ENCODE data around the gene PAX2. TPM values are rescaled to one million over a fixed set of nuclear protein-coding genes. Genes with fewer than 3 reads are reported as not detected.

PAX2 gene
- total and polyA plus RNA-seq, 3 donors from 2014 or later: 1.1 to 3.7 (median 1.5) TPM

GRCh38 chr10:100875484-100876166 is 130.2 kb downstream of the PAX2 start:
- no peaks in the 10 kb centered on the region for H3K36me3 ChIP-seq (ENCODE audit: low read depth, missing control alignments)
- intact Hi-C loops (cut with DNase I; ENCODE audit: low total_unique reads): no loop called here
- no peak overlapping the region for H3K4me3 ChIP-seq
- DNase-seq: no peak
- no peak overlapping the region for H3K27ac ChIP-seq
- no peaks in the 10 kb centered on the region for H3K27me3 ChIP-seq
- 63 to 73% methylated on average over 5 of the region's 5 CpGs for WGBS, 2 donors
- H3K4me1 ChIP-seq: peaks cover 5% of the 10 kb centered on the region
- TF ChIP-seq POLR2A (IDR thresholded peaks at IDR 0.05) (no peak), CTCF (IDR thresholded peaks at IDR 0.05) (no peak)
- no peaks in the 10 kb centered on the region for H3K9me3 ChIP-seq

DNA sequence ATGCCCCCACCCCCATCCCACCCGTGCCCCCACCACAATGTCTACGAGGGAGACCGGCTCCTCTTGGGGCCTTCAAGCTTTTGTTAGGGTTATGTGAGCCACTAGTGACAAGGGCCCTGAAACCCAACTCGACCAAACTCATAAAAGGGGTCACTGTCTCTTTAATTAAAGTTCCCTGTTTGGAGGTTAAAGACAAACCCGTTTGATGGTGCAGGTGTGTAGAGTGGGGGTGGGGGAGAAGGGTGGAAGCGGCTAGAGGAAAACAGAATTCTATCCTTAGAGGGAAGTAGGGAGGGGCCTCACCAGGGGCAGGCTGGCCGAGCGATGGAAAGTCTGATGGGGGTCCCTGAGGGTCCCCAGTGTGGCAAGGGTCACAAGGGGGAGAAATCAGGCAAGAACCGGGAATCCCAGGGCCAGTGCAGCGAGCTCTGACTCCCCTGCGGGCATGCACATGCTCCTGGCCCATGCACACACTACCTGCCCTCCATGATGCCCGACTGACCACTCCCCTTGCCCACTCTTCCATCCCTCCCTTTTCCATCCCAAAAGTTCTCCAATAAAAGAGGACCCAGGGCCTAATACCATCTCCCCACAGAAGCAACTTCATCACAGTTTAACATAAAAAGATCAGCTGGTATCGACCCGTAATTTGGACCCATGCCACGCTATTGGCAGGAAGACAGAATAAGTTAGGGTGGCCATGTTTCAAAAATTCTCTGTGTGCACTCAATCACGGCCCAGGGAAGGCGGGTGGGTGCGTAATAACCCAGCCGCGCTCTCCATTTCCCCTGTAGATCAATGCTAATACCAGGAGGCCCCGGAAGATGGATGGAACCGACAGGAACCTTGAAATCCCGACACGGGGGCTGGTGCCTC is 131.4 kb downstream of the PAX2 start:
- Histone ChIP-seq H3K4me3 (no peak overlapping the region), H3K36me3 (ENCODE audit: low read depth, missing control alignments) (no peaks in the 10 kb centered on the region), H3K27ac (no peak overlapping the region), H3K27me3 (no peaks in the 10 kb centered on the region), H3K4me1 (peaks cover 17% of the 10 kb centered on the region), H3K9me3 (no peaks in the 10 kb centered on the region)
- DNase-seq: no peak
- intact Hi-C loops (cut with DNase I; ENCODE audit: low total_unique reads): no loop called here
- no peak for TF ChIP-seq POLR2A (IDR thresholded peaks at IDR 0.05)
- no peak for TF ChIP-seq CTCF (IDR thresholded peaks at IDR 0.05)
- 72 to 79% methylated on average over 24 of the region's 24 CpGs for WGBS, 2 donors

DNA sequence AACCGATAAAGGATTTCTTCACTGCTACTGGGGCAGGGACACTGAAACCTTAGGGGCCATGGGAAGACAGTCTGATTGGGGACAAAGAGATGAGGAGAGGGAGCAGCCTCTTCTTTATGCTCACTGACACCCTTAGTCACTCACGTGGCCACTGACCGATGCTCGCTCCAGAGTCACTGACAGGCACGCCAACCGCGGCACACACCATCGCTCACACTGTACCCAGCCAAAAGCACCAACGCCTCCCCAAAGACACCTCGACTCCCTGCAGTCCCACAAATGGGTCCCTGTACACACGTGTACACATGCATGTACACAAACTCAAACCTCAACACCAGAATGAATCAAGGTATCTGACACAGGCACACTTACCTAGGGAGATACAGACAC is 132.1 kb downstream of the PAX2 start:
- WGBS, 2 donors: 89 to 92% methylated on average over 11 of the region's 11 CpGs
- no peak for DNase-seq
- no peaks in the 10 kb centered on the region for H3K9me3 ChIP-seq
- no peak for TF ChIP-seq CTCF (IDR thresholded peaks at IDR 0.05)
- no peak for TF ChIP-seq POLR2A (IDR thresholded peaks at IDR 0.05)
- no peaks in the 10 kb centered on the region for H3K27me3 ChIP-seq
- intact Hi-C loops (cut with DNase I; ENCODE audit: low total_unique reads): no loop called here
- H3K4me3 ChIP-seq: no peak overlapping the region
- no peak overlapping the region for H3K27ac ChIP-seq
- no peaks in the 10 kb centered on the region for H3K36me3 ChIP-seq (ENCODE audit: low read depth, missing control alignments)
- peaks cover 23% of the 10 kb centered on the region for H3K4me1 ChIP-seq

DNA sequence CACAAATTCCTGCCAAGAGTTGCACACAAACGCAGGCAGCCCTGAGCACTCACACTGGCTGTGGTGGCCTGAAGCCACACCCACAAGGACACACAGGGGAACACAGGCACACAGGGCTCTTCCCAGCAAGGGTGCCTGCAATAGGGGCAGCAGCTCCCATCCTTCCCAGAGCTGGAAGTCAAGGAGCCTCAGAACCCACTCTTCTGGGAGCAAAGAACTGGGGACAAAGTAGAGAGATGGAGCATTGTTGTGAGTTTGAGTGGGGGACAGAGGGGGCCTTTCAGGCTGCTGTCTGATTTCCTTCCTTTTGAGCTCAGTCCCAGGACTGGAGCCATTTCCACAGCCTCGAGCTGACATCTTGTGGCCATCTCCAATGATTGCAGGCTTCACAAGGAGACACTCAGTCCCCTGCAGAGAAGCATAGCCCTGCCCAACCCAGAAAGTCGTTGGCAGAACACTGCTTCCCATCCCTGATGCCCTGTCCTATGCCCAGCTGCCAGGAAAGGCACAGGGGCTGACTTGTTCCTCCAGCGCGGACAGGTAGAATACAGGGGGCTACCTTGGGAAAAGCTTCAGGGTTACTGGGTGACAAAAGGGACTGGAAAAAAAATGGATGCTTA is 133.0 kb downstream of the PAX2 start:
- WGBS, 2 donors: 22 to 49% methylated on average over 3 to 5 of the region's 5 CpGs
- intact Hi-C loops (cut with DNase I; ENCODE audit: low total_unique reads): no loop called here
- H3K4me3 ChIP-seq: no peak overlapping the region
- DNase-seq: peak; percentile 77
- TF ChIP-seq CTCF (IDR thresholded peaks at IDR 0.05) (peak; percentile 58 to 63 (median 62)), POLR2A (IDR thresholded peaks at IDR 0.05) (no peak)
- H3K27me3 ChIP-seq: no peaks in the 10 kb centered on the region
- no peak overlapping the region for H3K27ac ChIP-seq
- no peaks in the 10 kb centered on the region for H3K9me3 ChIP-seq
- peaks cover 31% of the 10 kb centered on the region for H3K4me1 ChIP-seq
- no peaks in the 10 kb centered on the region for H3K36me3 ChIP-seq (ENCODE audit: low read depth, missing control alignments)

Other genes with a start within 250 kb of the PAX2 start
- 10 to 100 TPM; 32.8 to 42.0 TPM for gene SEC31B, start 225.7 kb upstream of the PAX2 start, total RNA-seq
- 23.1 TPM for gene SEC31B, start 225.7 kb upstream of the PAX2 start, polyA plus RNA-seq (ENCODE audit: insufficient read depth, low read depth, low replicate concordance)
- 100 to 1,000 TPM; 141 to 219 TPM for gene NDUFB8, start 215.7 kb upstream of the PAX2 start, total RNA-seq
- gene NDUFB8, start 215.7 kb upstream of the PAX2 start, polyA plus RNA-seq (ENCODE audit: insufficient read depth, low read depth, low replicate concordance): 150 TPM
- gene HIF1AN, start 209.6 kb upstream of the PAX2 start, total RNA-seq: 10 to 100 TPM; 30.9 to 34.3 TPM
- gene HIF1AN, start 209.6 kb upstream of the PAX2 start, polyA plus RNA-seq (ENCODE audit: insufficient read depth, low read depth, low replicate concordance): 81.0 TPM
- 100 to 1,000 TPM; 150 to 171 TPM for gene SLF2, start 167.4 kb downstream of the PAX2 start, total RNA-seq
- 42.6 TPM for gene SLF2, start 167.4 kb downstream of the PAX2 start, polyA plus RNA-seq (ENCODE audit: insufficient read depth, low read depth, low replicate concordance)
- gene SEMA4G, start 223.9 kb downstream of the PAX2 start, total RNA-seq: 1 to 10 TPM; 4.8 to 7.2 TPM
- gene SEMA4G, start 223.9 kb downstream of the PAX2 start, polyA plus RNA-seq (ENCODE audit: insufficient read depth, low read depth, low replicate concordance): 6.2 TPM
- gene MRPL43, start 241.9 kb downstream of the PAX2 start, total RNA-seq: 100 to 1,000 TPM; 123 to 124 TPM
- 199 TPM for gene MRPL43, start 241.9 kb downstream of the PAX2 start, polyA plus RNA-seq (ENCODE audit: insufficient read depth, low read depth, low replicate concordance)
- 10 to 100 TPM; 24.4 to 31.1 TPM for gene TWNK, start 242.0 kb downstream of the PAX2 start, total RNA-seq
- gene TWNK, start 242.0 kb downstream of the PAX2 start, polyA plus RNA-seq (ENCODE audit: insufficient read depth, low read depth, low replicate concordance): 26.4 TPM

Data from testis (tissue), 3 donors.